ENCODE measurements around the gene WNT3A.

DNA sequence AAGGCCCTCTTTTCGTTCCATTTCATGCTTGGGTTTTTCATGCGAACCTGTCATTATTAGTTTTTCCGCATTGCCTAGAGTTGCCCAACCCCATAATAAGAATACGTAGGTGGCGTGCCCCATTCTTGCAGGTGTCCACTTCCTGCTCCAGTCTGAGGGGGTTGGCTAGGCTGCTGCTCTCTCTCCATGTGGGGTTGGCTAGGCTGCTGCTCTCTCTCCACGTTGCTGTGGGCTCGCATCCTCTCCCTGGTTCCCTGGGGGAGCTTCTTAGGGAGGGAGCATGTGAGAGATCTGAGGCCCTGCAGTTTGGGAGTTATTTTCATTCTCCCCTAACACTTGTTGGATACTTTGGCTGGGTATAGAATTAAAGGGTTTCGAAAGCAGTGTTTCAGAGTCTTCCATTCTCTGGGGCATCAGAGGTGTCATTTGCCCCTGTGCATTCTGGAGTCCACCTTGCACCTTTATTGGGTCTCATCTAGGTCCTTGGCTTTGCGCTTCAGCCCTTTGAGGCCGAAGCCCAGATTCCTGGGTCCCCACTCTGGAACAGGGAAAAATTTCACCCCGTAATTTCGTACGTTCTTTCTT, 87.7 kb downstream of the WNT3A start:
- TF ChIP-seq CTCF (conservative IDR thresholded peaks at IDR 0.05) (no peak), ZFX (IDR thresholded peaks at IDR 0.05) (no peak)

Measured in C4-2B (cell line).